ENCODE data around the gene PXT1.

DNA sequence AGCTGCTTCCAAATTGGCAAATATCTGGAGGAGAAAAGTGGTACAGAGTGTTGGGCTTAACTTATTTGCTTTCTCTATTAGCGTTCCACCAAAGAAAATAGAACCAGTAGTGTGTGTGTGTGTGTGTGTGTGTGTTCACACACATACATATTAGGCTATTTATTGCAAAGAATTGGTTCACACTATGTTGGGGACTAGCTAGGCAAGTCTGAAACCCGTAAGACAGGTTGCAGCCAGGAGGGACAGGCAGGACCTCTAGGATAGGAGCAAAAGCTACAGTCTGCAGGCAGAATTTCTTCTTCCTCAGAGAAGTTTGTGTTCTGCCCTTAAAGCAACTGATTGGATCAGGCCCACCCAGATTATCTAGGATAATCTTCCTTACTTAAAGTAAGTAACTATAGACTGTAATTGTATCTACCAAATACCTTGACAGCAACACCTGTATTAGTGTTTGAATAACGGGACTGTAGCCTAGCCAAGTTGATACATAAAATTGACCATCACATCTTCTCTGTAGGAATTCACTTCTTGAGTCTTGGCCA lies 12.9 kb upstream of the PXT1 start:
- no peak for TF ChIP-seq CTCF (optimal IDR thresholded peaks at IDR 0.05 in 1 of 3, IDR thresholded peaks at IDR 0.05 in 1 of 3, conservative IDR thresholded peaks at IDR 0.05 in 1 of 3; ENCODE audit: extremely low read depth in 1 of 3, insufficient read depth in 2 of 3, low read length in 3 of 3)
- no peak for TF ChIP-seq EZH2 (IDR thresholded peaks at IDR 0.05; ENCODE audit: low read length)

Data from keratinocyte (primary cell).